Right ventricle myocardium superior (tissue), 1 donor: ENCODE measurements around the gene METAP1. TPM values are rescaled to one million over a fixed set of nuclear protein-coding genes. Genes with fewer than 3 reads are reported as not detected.
"Not testable (repeated sequence)": the region's sequence is repeated elsewhere in the genome, so short reads cannot be mapped to it uniquely, and the experiment has no call there.

Experiments
- ATAC-seq: fragments of 200-7000 bp; cut with Tn5 transposase; one replicate; pipeline ENCODE4 v1.9.1; 2020; ENCODE audit warnings: mild to moderate bottlenecking; ENCODE audit not compliant: poor library complexity
- DNase-seq: peaks from one replicate; pipeline ENCODE4 v3.0.0-alpha.2; 2020
- intact Hi-C: fragments of 100-400 bp; cut with DNase I; formaldehyde crosslinking; loops from one replicate; pipeline ENCODE4 v1.11.2; 2022
- total RNA-seq: library from RNA; stranded (reverse); fragmentation: NEBNext Ultra II Directional; extraction: Animal tissue kit (Norgen Biotek cat#: 25700); gene quantifications from one replicate; pipeline ENCODE4 v1.2.1, GENCODE V29; 2021
- donor health status: DM: no; HTN: yes; CAD: no; lungs with severe emphysema.

Gene METAP1
- total RNA-seq, 1 donor from 2014 or later, result 57.5 TPM

DNA sequence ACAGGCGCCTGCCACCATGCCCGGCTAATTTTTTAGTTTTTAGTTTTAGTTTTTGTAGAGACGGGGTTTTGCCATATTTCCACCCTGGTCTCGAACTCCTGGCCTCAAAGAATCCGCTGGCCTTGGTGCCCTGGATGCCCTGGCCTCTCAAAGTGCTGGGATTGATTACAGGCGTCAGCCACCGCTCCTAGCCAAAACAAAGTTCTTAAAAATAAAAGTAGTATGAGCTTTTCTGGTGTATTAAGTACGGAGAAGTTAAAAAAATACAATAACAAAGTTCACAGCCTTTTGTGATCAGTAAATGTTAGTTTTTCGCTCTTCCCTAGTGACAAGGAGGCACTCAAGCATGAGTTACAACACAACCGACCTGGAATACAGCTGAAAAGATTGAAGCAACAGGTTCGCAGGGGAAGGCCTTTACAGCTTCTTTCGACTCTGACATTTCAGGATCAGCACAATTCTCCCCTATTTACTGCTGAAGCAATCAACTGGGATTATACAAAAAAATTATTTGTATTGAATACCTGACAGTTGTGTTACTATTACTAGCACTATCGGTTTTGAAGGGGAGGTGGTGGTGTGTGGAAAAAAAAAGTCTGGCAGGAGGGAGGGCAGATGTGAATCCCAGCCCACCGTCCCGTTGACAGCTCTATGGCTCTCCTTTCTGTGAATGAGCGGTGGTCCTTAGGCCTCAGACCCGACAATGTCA lies 893 bp upstream of the METAP1 start:
- intact Hi-C loops, result loop anchor here (2.0 kb wide), 2 partner anchors 60 to 66 kb away; no protein-coding TSS in a partner anchor
- ATAC-seq (no peak), DNase-seq (no peak)

DNA sequence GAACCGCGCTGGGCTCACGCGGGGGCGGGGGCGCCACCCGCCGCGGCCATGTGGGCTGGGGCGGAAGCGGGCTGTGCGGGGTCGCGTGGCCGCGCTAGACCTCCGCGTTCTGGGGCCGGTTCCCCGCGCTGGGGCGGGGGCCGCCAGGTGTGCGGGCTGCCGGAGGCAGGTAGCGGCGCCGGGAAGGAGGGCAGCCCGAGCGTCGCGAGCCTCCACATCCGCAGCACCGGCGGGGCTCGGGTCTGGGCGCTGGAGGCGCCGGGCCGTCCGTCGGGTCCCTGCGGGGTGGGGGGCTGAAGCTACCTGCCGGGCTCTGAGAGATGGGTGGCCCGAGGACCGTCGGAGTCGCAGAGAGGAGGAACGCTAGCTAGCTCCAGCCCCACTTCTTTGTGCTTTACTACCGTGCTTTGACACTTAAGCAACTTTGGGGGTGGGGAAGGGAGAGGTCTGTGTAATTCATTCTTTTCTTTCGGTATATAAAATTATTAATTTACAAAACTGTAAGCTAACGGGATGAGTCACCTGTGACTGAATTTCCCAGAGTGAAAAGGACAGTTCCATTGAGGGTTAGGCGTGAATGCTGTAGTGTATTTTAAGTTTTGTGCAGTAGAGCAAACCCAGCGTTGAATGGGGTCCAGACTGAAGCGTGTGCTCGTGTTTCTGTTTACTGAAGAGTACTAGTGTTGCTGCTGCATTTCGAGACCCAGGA lies 689 bp downstream of the METAP1 start:
- intact Hi-C loops, result no loop called here
- DNase-seq (no peak), ATAC-seq (peak; percentile 1)

- ATAC-seq, result no peak
- intact Hi-C loops, result no loop called here
Observed at GRCh38 chr4:98996765-98997068, 1.2 kb downstream of the METAP1 start.

GRCh38 chr4:98997166-98997565 lies 1.6 kb downstream of the METAP1 start:
- DNase-seq, result no peak
- no peak for ATAC-seq
- intact Hi-C loops, result no loop called here

More at GRCh38 chr4:98996765-98997068, 1.2 kb downstream of the METAP1 start:
- DNase-seq, result no peak

- no peak for DNase-seq
- intact Hi-C loops, result no loop called here
- ATAC-seq, result no peak
Observed at GRCh38 chr4:98998551-98998950, 3.0 kb downstream of the METAP1 start.

DNA sequence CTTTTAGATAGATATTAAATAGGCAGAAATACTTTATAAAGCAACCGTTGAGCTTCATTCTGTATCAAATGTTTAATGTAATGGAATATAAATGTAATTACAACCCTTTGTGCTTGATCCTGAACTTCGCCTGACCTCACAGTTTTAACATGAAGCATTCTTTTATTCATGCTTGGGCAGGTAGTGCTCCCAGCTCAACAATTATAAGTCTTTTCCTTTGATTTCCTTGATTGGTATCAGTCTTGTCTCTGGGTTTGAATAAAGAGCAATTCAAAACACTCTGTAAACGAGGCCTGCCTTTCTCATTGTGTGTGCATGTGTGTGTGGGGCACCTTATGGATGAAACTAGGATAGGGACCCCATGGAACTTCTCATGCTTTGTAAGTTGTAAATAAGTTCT lies 6.8 kb downstream of the METAP1 start:
- intact Hi-C loops, result no loop called here
- DNase-seq, result no peak
- no peak for ATAC-seq

- intact Hi-C loops, result no loop called here
Observed at GRCh38 chr4:99008051-99008450, 12.5 kb downstream of the METAP1 start.

DNA sequence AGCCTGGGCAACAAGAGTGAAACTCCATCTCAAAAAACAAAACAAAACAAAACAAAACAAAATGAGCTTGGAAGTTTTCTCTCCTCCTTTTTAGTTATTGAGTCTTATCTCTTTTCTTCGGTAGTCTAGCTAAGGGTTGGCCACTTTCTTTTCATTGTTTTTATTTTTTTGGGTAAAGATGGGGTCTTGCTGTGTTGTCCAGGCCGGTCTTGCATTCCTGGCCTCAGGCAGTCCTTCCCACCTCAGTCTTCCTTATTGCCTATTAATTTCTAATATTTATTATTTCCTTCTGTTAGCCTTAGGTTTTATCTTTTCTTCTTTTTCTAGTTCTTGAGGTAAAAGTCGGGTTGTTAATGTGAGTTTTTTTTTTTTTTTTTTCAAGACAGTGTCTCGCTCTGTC lies 16.4 kb downstream of the METAP1 start:
- DNase-seq (no peak), ATAC-seq (no peak)
- intact Hi-C loops, result no loop called here

More at GRCh38 chr4:99008051-99008450, 12.5 kb downstream of the METAP1 start:
- DNase-seq (no peak), ATAC-seq (no peak)

DNA sequence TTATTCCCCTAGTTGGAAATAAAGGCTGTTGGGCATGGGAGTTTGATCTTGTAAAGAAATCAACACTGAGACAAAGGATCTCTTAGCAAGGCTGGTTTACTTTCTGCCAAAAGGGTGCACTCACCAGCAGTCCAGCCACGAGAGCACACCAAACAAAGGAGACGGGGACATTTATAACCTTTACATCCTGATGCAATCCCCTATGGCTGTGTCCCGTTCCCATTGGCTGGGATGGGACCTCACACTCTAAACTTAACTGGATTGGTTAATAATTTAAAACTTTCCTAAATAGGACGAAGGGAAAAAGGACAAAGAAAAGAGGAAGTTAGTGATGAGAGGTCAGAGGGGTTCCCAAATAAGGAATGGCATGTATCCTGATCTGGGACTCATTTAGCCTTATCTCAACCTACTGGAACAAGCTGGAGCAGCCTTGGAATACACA lies 17.9 kb downstream of the METAP1 start:
- ATAC-seq, result peak; percentile 94
- intact Hi-C loops, result no loop called here
- no peak for DNase-seq

DNA sequence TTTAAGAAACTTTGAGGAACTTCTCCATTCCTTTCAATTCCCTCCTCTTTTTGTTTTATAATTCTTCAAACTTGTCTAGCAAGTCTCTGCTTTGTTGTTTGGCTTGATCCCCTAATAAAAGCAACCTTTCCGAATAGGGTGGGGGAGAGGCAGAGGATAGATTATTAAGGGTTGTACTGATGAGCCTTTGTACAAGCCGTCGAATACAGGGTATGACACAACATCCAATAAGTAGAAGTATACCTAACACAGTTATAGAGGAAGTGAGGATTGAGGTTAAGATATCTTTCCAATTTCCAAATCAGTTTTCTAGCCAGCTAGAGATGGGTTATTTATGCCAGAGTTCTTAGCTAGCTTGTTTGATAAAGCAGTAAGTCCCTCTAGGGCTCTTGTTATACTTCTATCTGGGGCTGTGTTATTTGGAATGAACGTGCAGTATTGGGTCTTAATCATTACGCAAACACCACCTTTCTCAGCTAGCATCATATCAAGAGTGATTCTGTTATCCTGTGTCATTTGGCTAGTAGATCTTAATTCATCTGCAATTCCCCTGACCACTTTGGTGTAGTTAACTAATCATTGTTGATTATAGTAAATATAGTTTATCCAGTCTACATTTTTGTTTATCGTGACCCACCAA lies 18.5 kb downstream of the METAP1 start:
- intact Hi-C loops, result no loop called here
- ATAC-seq, result peak; percentile 35
- DNase-seq, result no peak

- ATAC-seq (no peak), DNase-seq (no peak)
- intact Hi-C loops, result no loop called here
Observed at GRCh38 chr4:99021386-99021785, 25.9 kb downstream of the METAP1 start.

DNA sequence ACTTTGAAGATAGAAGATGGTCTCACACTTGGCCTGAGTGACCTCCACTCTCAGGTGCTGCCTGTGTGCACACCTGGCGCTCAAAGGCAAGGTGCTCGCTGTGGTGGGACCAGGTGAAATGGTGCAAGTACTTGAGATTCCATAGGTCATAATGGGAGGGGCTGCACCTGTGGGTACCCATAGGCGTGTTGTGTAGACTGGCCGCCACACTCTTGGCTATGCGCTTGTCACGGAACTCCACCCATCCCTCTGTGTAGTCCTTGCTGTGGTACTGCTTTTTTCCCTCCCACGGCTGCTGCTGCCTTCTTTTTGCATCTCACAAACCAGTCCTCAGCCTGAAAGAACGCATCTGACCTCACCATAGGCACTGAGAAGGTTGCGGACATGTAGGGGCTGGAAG lies 27.0 kb downstream of the METAP1 start:
- ATAC-seq (no peak), DNase-seq (no peak)
- intact Hi-C loops, result no loop called here

DNA sequence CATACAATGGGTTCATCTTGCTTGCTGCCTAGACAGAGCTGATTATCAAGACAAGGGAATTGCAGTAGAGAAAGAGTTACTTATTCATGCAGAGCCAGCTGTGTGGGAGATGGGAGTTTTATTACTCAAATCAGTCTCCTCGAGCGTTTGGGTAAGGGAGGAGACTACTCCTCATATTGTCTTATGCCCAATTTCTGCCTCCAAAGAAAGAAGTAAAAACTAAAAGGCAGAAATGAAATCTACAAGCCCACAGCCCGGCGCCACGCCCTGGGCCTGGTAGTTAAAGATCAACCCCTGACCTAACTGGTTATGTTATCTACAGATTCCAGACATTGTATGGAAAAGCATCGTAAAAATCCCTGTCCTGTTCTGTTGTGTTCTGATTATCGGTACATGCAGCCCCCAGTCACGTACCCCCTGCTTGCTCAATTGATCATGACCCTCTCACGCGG lies 28.3 kb downstream of the METAP1 start:
- DNase-seq, intact Hi-C loops, ATAC-seq: not testable (repeated sequence)

DNA sequence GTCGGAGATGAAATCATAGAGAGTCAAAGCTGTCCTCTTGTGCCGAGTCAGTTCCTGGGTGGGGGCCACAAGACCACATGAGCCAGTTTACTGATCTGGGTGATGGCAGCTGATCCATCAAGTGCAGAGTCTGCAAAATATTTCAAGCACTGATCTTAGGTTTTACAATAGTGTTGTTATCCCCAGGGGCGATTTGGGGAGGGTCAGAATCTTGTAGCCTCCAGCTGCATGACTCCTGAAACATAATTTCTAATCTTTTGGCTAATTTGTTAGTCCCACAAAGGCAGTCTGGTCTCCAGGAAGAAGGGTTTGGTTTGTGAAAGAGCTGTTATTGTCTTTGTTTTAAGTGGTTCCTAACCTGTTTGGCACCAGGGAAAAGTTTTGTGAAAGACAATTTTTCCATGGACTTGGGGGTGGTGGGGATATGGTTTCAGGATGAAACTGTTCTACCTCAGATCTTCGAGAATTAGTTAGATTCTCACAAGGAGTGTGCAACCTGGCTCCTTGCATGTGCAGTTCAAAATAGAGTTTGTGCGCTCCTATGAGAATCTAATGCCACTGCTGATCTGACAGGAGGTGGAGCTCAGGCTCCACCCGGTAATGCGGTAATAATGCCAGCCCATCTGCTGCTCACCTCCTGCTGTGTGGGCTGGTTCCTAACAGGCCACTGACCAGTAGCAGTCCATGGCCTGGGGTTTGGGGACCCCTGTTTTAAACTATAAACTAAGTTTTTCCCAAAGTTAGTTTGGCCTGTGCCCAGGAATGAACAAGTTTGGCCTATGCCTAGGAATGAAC lies 29.2 kb downstream of the METAP1 start:
- ATAC-seq, result peak; percentile 91
- intact Hi-C loops, result no loop called here
- DNase-seq, result no peak

- ATAC-seq (no peak), DNase-seq (no peak)
- intact Hi-C loops, result no loop called here
Observed at GRCh38 chr4:99025506-99025905, 30.0 kb downstream of the METAP1 start.

DNA sequence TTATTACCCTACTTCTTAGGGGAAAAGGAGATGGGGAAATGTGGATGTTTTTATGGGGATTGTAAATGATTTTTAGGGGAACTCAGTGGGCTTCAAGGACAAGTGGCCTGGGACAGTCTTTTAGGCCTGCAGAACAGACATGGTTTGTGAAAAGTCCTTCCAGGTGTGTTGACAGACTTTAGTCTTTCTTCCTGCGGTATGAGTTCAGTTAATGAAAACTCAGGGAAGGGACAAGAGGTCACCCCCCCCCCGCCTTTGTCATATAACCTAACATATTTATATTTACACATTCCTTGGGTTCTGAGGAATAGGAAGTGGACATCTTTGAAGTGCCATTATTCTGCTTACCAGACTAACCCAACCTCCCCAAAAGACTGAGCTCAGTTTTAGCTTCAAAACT lies 31.8 kb downstream of the METAP1 start:
- intact Hi-C loops, result no loop called here
- DNase-seq (no peak), ATAC-seq (no peak)

DNA sequence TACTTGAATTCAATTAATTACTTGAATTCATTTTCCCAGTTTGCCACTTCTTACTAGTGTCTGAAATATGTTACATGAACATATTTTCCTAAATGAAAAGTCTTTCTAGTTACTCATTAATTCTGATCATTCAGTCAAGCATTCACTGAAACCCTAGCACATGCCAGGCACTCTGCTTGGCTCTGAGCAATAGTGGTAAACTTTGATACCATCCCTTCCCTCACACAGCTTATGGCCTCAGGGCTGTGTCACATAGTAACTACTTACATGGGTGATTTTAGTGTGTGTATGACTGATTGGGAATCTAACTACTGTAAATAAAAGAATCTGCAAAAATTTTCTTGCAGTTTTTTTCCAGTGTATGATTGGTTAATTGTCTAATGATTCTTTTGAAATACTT lies 32.7 kb downstream of the METAP1 start:
- DNase-seq (no peak), ATAC-seq (no peak)
- intact Hi-C loops, result no loop called here

GRCh38 chr4:99029018-99029735 lies 33.7 kb downstream of the METAP1 start:
- no peak for ATAC-seq
- intact Hi-C loops, result no loop called here
- no peak for DNase-seq

DNA sequence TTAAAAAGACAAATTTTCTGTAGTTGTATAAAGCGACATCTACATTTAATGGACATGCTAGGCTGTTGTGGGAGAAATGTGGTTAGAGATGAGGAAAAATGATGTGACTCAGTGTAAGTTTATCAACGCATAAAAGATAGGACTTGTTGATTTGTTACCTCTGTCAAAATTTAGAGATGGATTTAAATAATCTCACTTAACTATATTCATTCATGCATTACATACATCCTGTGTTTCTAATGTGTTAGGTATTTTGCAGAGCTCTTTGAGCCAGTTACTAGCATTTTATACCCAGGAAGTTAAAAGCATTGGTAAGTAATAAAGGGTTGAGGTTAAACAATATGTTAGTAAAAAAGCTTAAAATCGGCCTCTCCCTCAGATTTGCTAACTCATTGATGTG lies 34.3 kb downstream of the METAP1 start:
- no peak for DNase-seq
- intact Hi-C loops, result no loop called here
- no peak for ATAC-seq
